Stimulated activated naive CD8-positive, alpha-beta T cell treated with anti-CD3 and anti-CD28 coated beads, Interleukin-15, Interleukin-2, amounts not matched to agents 100 U/mL and 50 U/mL, for 24 hours (primary cell): ENCODE measurements around the gene CNFN.
A peak's percentile ranks its signal among the peaks of the same experiment; 100 is the strongest.

Experiments
- ATAC-seq: fragments of 150-1000 bp; cut with Tn5 transposase; one replicate; pipeline ENCODE4 v1.10.0; 2021
- DNase-seq: peaks from one replicate; pipeline ENCODE4 v3.0.0; 2021

CNFN gene

GRCh38 chr19:42389899-42390298, at the start of gene CNFN:
Gene CNFN (minus strand): TSS chr19:42390297. CDS start chr19:42389037, 1,260 bp downstream.
- no peak for DNase-seq
- ATAC-seq, result no peak

- ATAC-seq (no peak), DNase-seq (no peak)
Observed at GRCh38 chr19:42436006-42436405, 45.9 kb upstream of the CNFN start.

- DNase-seq (no peak), ATAC-seq (no peak)
Observed at GRCh38 chr19:42435316-42435715, 45.2 kb upstream of the CNFN start.

GRCh38 chr19:42433503-42434260, 43.6 kb upstream of the CNFN start:
- DNase-seq (peak; percentile 78), ATAC-seq (peak; percentile 65)

- no peak for ATAC-seq
- DNase-seq, result no peak
Observed at GRCh38 chr19:42431486-42431885, 41.4 kb upstream of the CNFN start.

GRCh38 chr19:42428676-42429075, 38.6 kb upstream of the CNFN start:
- no peak for ATAC-seq
- DNase-seq, result no peak

- ATAC-seq, result no peak
- no peak for DNase-seq
Observed at GRCh38 chr19:42427313-42427712, 37.2 kb upstream of the CNFN start, which contains the start of gene LIPE. Gene LIPE (minus strand): TSS chr19:42427388. CDS start chr19:42427149, 239 bp downstream.

- DNase-seq (no peak), ATAC-seq (no peak)
Observed at GRCh38 chr19:42426643-42427042, 36.5 kb upstream of the CNFN start.

GRCh38 chr19:42424712-42425131, 34.6 kb upstream of the CNFN start:
- ATAC-seq (no peak), DNase-seq (no peak)

GRCh38 chr19:42424345-42424707, 34.2 kb upstream of the CNFN start:
- no peak for ATAC-seq
- DNase-seq, result no peak

GRCh38 chr19:42423462-42424344, 33.6 kb upstream of the CNFN start:
- peak; percentile 95 for ATAC-seq

GRCh38 chr19:42422901-42423461, 32.9 kb upstream of the CNFN start:
- ATAC-seq (peak; percentile 58), DNase-seq (peak; percentile 55)

More at GRCh38 chr19:42423462-42424344, 33.6 kb upstream of the CNFN start:
- peak; percentile 94 for DNase-seq

GRCh38 chr19:42422092-42422900, 32.2 kb upstream of the CNFN start:
- ATAC-seq (no peak), DNase-seq (no peak)

GRCh38 chr19:42421591-42422031, 31.5 kb upstream of the CNFN start:
- no peak for ATAC-seq
- no peak for DNase-seq

- no peak for DNase-seq
- no peak for ATAC-seq
Observed at GRCh38 chr19:42421101-42421500, 31.0 kb upstream of the CNFN start.

GRCh38 chr19:42420055-42420544, 30.0 kb upstream of the CNFN start:
- DNase-seq (peak; percentile 84), ATAC-seq (peak; percentile 48)

- ATAC-seq, result no peak
Observed at GRCh38 chr19:42419309-42419708, 29.2 kb upstream of the CNFN start.

GRCh38 chr19:42412661-42413076, 22.6 kb upstream of the CNFN start:
- no peak for DNase-seq
- ATAC-seq, result no peak

More at GRCh38 chr19:42419309-42419708, 29.2 kb upstream of the CNFN start:
- no peak for DNase-seq

- DNase-seq, result no peak
- no peak for ATAC-seq
Observed at GRCh38 chr19:42412227-42412626, 22.1 kb upstream of the CNFN start.

GRCh38 chr19:42411581-42412178, 21.6 kb upstream of the CNFN start:
- ATAC-seq (no peak), DNase-seq (no peak)

GRCh38 chr19:42410371-42410770, 20.3 kb upstream of the CNFN start:
- DNase-seq (no peak), ATAC-seq (no peak)
